Measurements from ENCODE around the gene ATP6V0B.

The ATP6V0B gene

DNA sequence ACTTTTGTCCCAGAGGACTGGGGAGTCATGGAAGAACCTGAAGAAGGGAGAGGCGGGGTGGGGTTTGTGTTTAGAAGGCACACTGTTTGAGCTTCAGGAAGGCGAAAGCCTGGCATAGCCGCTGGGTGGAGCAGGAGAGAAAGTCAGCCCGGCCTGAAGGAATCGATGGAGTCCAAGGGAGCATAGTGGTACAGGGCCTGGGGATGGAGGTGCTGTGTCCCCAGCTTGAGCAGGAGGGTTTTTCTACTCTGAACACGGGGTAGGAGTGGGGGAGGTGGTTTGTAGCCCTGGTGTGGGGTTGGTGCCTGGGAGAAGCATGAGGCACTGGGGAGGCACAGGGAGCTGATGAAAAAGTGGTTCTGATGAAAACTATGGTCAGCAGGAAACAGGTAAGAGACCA, 12.0 kb downstream of the ATP6V0B start:
- no peak overlapping the region for H3K14ac ChIP-seq (ENCODE audit: low read length)
- no peak overlapping the region for H2BK15ac ChIP-seq (ENCODE audit: low read length)
- no peak overlapping the region for H3K18ac ChIP-seq (ENCODE audit: low read length)
- H4K91ac ChIP-seq (ENCODE audit: low read depth, low read length, poor library complexity): no peak overlapping the region
- H3K9ac ChIP-seq (ENCODE audit: low read depth, low read length, poor library complexity): no peak overlapping the region
- no peak overlapping the region for H2AFZ ChIP-seq (ENCODE audit: low read length)
- H3K27me3 ChIP-seq (ENCODE audit: control insufficient read depth in 3 of 3, insufficient read depth in 3 of 3, low read depth in 1 of 3, low read length in 3 of 3): no peaks in the 10 kb centered on the region
- no peak overlapping the region for H3K23ac ChIP-seq (ENCODE audit: low read depth, low read length, poor library complexity)
- DNase-seq (ENCODE audit: low spot score): no peak
- no peak overlapping the region for H3K4me2 ChIP-seq (ENCODE audit: insufficient read depth, low read length, poor library complexity, severe bottlenecking)
- no CpG with 5 or more reads among the region's 6 CpGs for WGBS, 2 donors (ENCODE audit: extremely low coverage in 2 of 2, insufficient read length in 2 of 2, insufficient replicate concordance in 1 of 2)
- no peak overlapping the region for H3K4me3 ChIP-seq (ENCODE audit: low read length in 2 of 2)
- H3K4ac ChIP-seq (ENCODE audit: low read length): no peak overlapping the region
- peaks cover 25 to 65% of the 10 kb centered on the region in 2 donors for H3K36me3 ChIP-seq (replicated peaks in 1 of 2; ENCODE audit: control insufficient read depth in 2 of 2, insufficient read depth in 2 of 2, low read length in 2 of 2)
- no peaks in the 10 kb centered on the region for H3K9me3 ChIP-seq (replicated peaks in 1 of 2; ENCODE audit: control insufficient read depth in 2 of 2, insufficient read depth in 1 of 2, low read depth in 1 of 2, low read length in 2 of 2)
- peaks cover 2 to 5% of the 10 kb centered on the region in 2 donors for H3K4me1 ChIP-seq (ENCODE audit: control insufficient read depth in 2 of 2, insufficient read depth in 1 of 2, low read depth in 1 of 2, low read length in 2 of 2)
- H2BK12ac ChIP-seq (ENCODE audit: low read length): no peak overlapping the region
- H2BK5ac ChIP-seq (ENCODE audit: low read length): no peak overlapping the region
- peaks cover 7% of the 10 kb centered on the region for H3K79me1 ChIP-seq (ENCODE audit: low read depth, low read length)
- no peak overlapping the region for H2AK5ac ChIP-seq (ENCODE audit: low read depth, low read length)
- no peak overlapping the region for H2BK120ac ChIP-seq (ENCODE audit: low read depth, low read length)
- H4K8ac ChIP-seq (ENCODE audit: low read depth, low read length): no peak overlapping the region
- no peak overlapping the region for H3K27ac ChIP-seq (replicated peaks; ENCODE audit: low read length)

DNA sequence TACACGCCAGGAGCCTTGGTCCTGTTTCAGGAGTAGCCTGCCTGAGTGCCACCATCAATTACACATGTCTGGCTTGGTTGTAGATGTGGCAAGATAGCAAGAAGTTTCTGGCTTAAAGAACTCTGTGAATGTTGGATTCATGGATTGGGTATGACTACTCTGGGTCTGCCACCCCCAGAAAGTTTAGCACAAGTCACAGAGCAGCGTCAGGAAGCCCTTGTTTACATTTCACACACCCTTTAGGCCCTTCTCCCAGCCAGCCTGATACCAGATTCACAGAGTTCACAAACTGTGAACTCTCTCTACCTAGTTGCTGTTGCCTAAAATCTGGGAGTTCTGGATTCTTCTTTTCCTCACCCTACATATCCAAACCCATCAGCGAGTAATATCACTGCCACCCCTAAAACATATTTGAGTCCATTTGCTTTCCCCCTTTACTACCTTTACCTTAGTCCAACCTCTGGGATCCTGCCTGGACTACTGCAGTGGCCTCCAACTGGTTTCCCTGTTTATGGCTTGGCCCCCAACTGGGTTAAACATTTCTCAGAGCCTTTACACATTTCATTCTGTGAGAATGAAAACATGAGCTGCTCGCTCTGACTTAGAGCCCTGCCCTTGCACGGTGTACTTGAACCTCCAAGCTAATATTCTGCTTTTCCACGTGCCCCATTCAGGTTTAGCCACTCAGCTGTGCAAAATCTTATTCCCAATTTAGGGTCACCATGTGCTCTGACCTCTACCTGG, 12.6 kb downstream of the ATP6V0B start:
- H3K9me3 ChIP-seq (replicated peaks in 1 of 2; ENCODE audit: control insufficient read depth in 2 of 2, insufficient read depth in 1 of 2, low read depth in 1 of 2, low read length in 2 of 2): no peaks in the 10 kb centered on the region
- no peak overlapping the region for H2BK120ac ChIP-seq (ENCODE audit: low read depth, low read length)
- H3K18ac ChIP-seq (ENCODE audit: low read length): no peak overlapping the region
- H3K4ac ChIP-seq (ENCODE audit: low read length): no peak overlapping the region
- H4K91ac ChIP-seq (ENCODE audit: low read depth, low read length, poor library complexity): no peak overlapping the region
- no peak overlapping the region for H3K23ac ChIP-seq (ENCODE audit: low read depth, low read length, poor library complexity)
- H3K27me3 ChIP-seq (ENCODE audit: control insufficient read depth in 3 of 3, insufficient read depth in 3 of 3, low read depth in 1 of 3, low read length in 3 of 3): no peaks in the 10 kb centered on the region
- no peak for DNase-seq (ENCODE audit: low spot score)
- H3K4me2 ChIP-seq (ENCODE audit: insufficient read depth, low read length, poor library complexity, severe bottlenecking): no peak overlapping the region
- no peak overlapping the region for H2BK15ac ChIP-seq (ENCODE audit: low read length)
- peaks cover 4% of the 10 kb centered on the region for H3K79me1 ChIP-seq (ENCODE audit: low read depth, low read length)
- H3K9ac ChIP-seq (ENCODE audit: low read depth, low read length, poor library complexity): no peak overlapping the region
- no peak overlapping the region for H3K27ac ChIP-seq (replicated peaks; ENCODE audit: low read length)
- no peak overlapping the region for H2BK12ac ChIP-seq (ENCODE audit: low read length)
- no peak overlapping the region for H3K4me3 ChIP-seq (ENCODE audit: low read length in 2 of 2)
- peaks cover 2 to 7% of the 10 kb centered on the region in 2 donors for H3K4me1 ChIP-seq (ENCODE audit: control insufficient read depth in 2 of 2, insufficient read depth in 1 of 2, low read depth in 1 of 2, low read length in 2 of 2)
- H2BK5ac ChIP-seq (ENCODE audit: low read length): no peak overlapping the region
- no peak overlapping the region for H2AK5ac ChIP-seq (ENCODE audit: low read depth, low read length)
- WGBS, 2 donors (ENCODE audit: extremely low coverage in 2 of 2, insufficient read length in 2 of 2, insufficient replicate concordance in 1 of 2): no CpG with 5 or more reads among the region's 6 CpGs
- peak overlapping the region; percentile 88 for H4K8ac ChIP-seq (ENCODE audit: low read depth, low read length)
- no peak overlapping the region for H3K14ac ChIP-seq (ENCODE audit: low read length)
- H2AFZ ChIP-seq (ENCODE audit: low read length): no peak overlapping the region
- H3K36me3 ChIP-seq (replicated peaks in 1 of 2; ENCODE audit: control insufficient read depth in 2 of 2, insufficient read depth in 2 of 2, low read length in 2 of 2): peaks cover 22 to 59% of the 10 kb centered on the region in 2 donors

DNA sequence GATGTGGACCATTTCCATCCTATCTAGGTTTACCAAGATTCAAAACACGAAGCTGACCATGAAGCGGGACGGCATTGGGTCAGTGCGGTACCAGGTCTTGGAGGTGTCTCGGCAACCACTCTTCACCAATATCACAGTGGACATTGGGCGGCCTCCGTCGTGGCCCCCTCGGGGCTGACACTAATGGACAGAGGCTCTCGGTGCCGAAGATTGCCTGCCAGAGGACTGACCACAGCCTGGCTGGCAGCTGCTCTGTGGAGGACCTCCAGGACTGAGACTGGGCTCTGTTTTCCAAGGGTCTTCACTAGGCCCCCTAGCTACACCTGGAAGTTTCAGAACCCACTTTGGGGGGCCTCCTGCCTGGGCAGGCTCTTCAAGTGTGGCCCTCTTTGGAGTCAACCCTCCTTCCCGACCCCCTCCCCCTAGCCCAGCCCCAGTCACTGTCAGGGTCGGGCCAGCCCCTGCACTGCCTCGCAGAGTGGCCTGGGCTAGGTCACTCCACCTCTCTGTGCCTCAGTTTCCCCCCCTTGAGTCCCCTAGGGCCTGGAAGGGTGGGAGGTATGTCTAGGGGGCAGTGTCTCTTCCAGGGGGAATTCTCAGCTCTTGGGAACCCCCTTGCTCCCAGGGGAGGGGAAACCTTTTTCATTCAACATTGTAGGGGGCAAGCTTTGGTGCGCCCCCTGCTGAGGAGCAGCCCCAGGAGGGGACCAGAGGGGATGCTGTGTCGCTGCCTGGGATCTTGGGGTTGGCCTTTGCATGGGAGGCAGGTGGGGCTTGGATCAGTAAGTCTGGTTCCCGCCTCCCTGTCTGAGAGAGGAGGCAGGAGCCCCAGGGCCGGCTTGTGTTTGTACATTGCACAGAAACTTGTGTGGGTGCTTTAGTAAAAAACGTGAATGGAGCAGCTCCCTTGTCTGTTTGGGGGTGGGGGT, 15.8 kb downstream of the ATP6V0B start:
- no peak overlapping the region for H2BK15ac ChIP-seq (ENCODE audit: low read length)
- H2AK5ac ChIP-seq (ENCODE audit: low read depth, low read length): peak overlapping the region; percentile 1
- peak overlapping the region; percentile 96 for H3K9ac ChIP-seq (ENCODE audit: low read depth, low read length, poor library complexity)
- no peaks in the 10 kb centered on the region for H3K27me3 ChIP-seq (ENCODE audit: control insufficient read depth in 3 of 3, insufficient read depth in 3 of 3, low read depth in 1 of 3, low read length in 3 of 3)
- H2AFZ ChIP-seq (ENCODE audit: low read length): peak overlapping the region; percentile 99
- H3K4me2 ChIP-seq (ENCODE audit: insufficient read depth, low read length, poor library complexity, severe bottlenecking): peak overlapping the region; percentile 92
- peak overlapping the region; percentile 54 for H3K18ac ChIP-seq (ENCODE audit: low read length)
- no peak overlapping the region for H2BK12ac ChIP-seq (ENCODE audit: low read length)
- no peaks in the 10 kb centered on the region for H3K9me3 ChIP-seq (replicated peaks in 1 of 2; ENCODE audit: control insufficient read depth in 2 of 2, insufficient read depth in 1 of 2, low read depth in 1 of 2, low read length in 2 of 2)
- peak overlapping the region; percentile 75 for H3K23ac ChIP-seq (ENCODE audit: low read depth, low read length, poor library complexity)
- no peak overlapping the region for H4K91ac ChIP-seq (ENCODE audit: low read depth, low read length, poor library complexity)
- no peak overlapping the region for H2BK120ac ChIP-seq (ENCODE audit: low read depth, low read length)
- peaks cover 11 to 28% of the 10 kb centered on the region in 2 donors for H3K36me3 ChIP-seq (replicated peaks in 1 of 2; ENCODE audit: control insufficient read depth in 2 of 2, insufficient read depth in 2 of 2, low read length in 2 of 2)
- no peak overlapping the region for H4K8ac ChIP-seq (ENCODE audit: low read depth, low read length)
- peaks cover 2 to 15% of the 10 kb centered on the region in 2 donors for H3K4me1 ChIP-seq (ENCODE audit: control insufficient read depth in 2 of 2, insufficient read depth in 1 of 2, low read depth in 1 of 2, low read length in 2 of 2)
- no peak for DNase-seq (ENCODE audit: low spot score)
- WGBS, 2 donors (ENCODE audit: extremely low coverage in 2 of 2, insufficient read length in 2 of 2, insufficient replicate concordance in 1 of 2): no CpG with 5 or more reads among the region's 19 CpGs
- no peak overlapping the region for H3K27ac ChIP-seq (replicated peaks; ENCODE audit: low read length)
- no peaks in the 10 kb centered on the region for H3K79me1 ChIP-seq (ENCODE audit: low read depth, low read length)
- peak overlapping the region; percentile 31 for H3K14ac ChIP-seq (ENCODE audit: low read length)
- peak overlapping the region; percentile 84 for H2BK5ac ChIP-seq (ENCODE audit: low read length)
- peak overlapping the region in 1 of 2 donors; percentile 63 for H3K4me3 ChIP-seq (ENCODE audit: low read length in 2 of 2)
- H3K4ac ChIP-seq (ENCODE audit: low read length): no peak overlapping the region

DNA sequence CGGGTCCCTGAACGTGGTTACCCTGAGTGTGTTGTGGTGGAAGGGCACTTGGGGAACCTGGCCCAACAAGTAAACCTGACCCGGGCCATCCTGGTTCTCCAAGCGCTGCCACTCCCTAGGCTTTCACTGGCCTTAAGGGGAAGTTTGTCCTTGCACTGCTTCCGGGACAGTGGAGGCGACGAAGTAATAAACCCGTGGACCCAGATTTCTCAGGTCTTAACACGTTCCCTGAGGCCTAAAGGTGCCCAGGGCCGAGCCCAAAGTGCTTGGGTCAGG, 16.4 kb downstream of the ATP6V0B start:
- Histone ChIP-seq H4K8ac (ENCODE audit: low read depth, low read length) (no peak overlapping the region), H3K36me3 (replicated peaks in 1 of 2; ENCODE audit: control insufficient read depth in 2 of 2, insufficient read depth in 2 of 2, low read length in 2 of 2) (peaks cover 6 to 22% of the 10 kb centered on the region in 2 donors), H3K4me3 (ENCODE audit: low read length in 2 of 2) (peak overlapping the region; percentile 63 to 83), H3K27ac (replicated peaks; ENCODE audit: low read length) (peak overlapping the region; percentile 44), H3K4ac (ENCODE audit: low read length) (no peak overlapping the region), H2BK120ac (ENCODE audit: low read depth, low read length) (no peak overlapping the region), H3K9ac (ENCODE audit: low read depth, low read length, poor library complexity) (peak overlapping the region; percentile 96), H3K18ac (ENCODE audit: low read length) (peak overlapping the region; percentile 98), H3K9me3 (replicated peaks in 1 of 2; ENCODE audit: control insufficient read depth in 2 of 2, insufficient read depth in 1 of 2, low read depth in 1 of 2, low read length in 2 of 2) (no peaks in the 10 kb centered on the region), H3K4me2 (ENCODE audit: insufficient read depth, low read length, poor library complexity, severe bottlenecking) (peak overlapping the region; percentile 92), H2AFZ (ENCODE audit: low read length) (peak overlapping the region; percentile 99), H2BK5ac (ENCODE audit: low read length) (peak overlapping the region; percentile 84), H3K14ac (ENCODE audit: low read length) (no peak overlapping the region), H2BK15ac (ENCODE audit: low read length) (no peak overlapping the region), H3K4me1 (ENCODE audit: control insufficient read depth in 2 of 2, insufficient read depth in 1 of 2, low read depth in 1 of 2, low read length in 2 of 2) (peaks cover 7 to 20% of the 10 kb centered on the region in 2 donors), H4K91ac (ENCODE audit: low read depth, low read length, poor library complexity) (no peak overlapping the region), H2AK5ac (ENCODE audit: low read depth, low read length) (peak overlapping the region; percentile 1), H3K27me3 (ENCODE audit: control insufficient read depth in 3 of 3, insufficient read depth in 3 of 3, low read depth in 1 of 3, low read length in 3 of 3) (no peaks in the 10 kb centered on the region), H3K23ac (ENCODE audit: low read depth, low read length, poor library complexity) (peak overlapping the region; percentile 99), H2BK12ac (ENCODE audit: low read length) (no peak overlapping the region), H3K79me1 (ENCODE audit: low read depth, low read length) (no peaks in the 10 kb centered on the region)
- no CpG with 5 or more reads among the region's 10 CpGs for WGBS, 2 donors (ENCODE audit: extremely low coverage in 2 of 2, insufficient read length in 2 of 2, insufficient replicate concordance in 1 of 2)
- no peak for DNase-seq (ENCODE audit: low spot score)

All from neuronal stem cell (in vitro differentiated cells).